ENCODE measurements around the gene EPS15. TPM values are rescaled to one million over a fixed set of nuclear protein-coding genes. Genes with fewer than 3 reads are reported as not detected.
A peak's percentile ranks its signal among the peaks of the same experiment; 100 is the strongest.

EPS15 gene
- total RNA-seq, 5 donors from 2014 or later (not counting 1 experiment from before 2014, with no cell fraction given) = 61.0 to 76.1 (median 75.2) TPM

DNA sequence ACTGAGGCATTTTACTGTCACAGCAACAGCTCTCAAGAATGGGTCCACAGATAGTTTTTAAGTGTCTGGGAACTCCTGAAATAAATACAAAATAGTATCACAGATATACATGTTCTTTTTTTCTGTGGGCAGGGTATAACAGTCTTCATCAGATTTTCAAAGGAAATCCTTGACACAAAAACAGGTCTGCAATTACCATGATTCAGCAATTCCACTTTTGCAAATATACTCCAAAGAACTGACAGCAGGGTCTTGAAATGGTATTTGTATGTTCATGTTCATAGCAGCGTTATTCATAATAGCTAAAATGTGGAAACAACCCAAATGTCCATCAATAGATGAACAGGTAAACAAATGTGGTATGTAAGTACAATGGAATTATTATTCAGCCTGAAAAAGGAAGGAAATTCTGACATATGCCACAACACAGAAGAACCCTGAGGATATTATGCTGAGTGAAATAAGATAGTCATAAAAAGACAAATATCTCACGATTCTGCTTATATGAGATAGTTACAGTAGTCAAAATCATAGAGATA lies 85.0 kb downstream of the EPS15 start:
- H3K9me3 ChIP-seq = no peaks in the 10 kb centered on the region
- H3K27ac ChIP-seq (ENCODE audit: low read length) = peak overlapping the region; percentile 28
- peaks cover 12 to 20% of the 10 kb centered on the region in 2 experiments for H3K4me1 ChIP-seq (ENCODE audit: control insufficient read depth in 1 of 2, extremely low read depth in 1 of 2, insufficient read depth in 2 of 2, low read length in 2 of 2)
- H3K36me3 ChIP-seq (ENCODE audit: control insufficient read depth in 2 of 2, extremely low read depth in 1 of 2, insufficient read depth in 1 of 2, low read length in 1 of 2) = peaks cover 0 to 13% of the 10 kb centered on the region in 2 donors
- H3K27me3 ChIP-seq (replicated peaks in 1 of 2; ENCODE audit: control insufficient read depth in 2 of 2, extremely low read depth in 1 of 2, insufficient read depth in 2 of 2, low read length in 1 of 2) = no peaks in the 10 kb centered on the region
- CTCF ChIA-PET = interaction anchor here in 1 of 2 donors (0.6 kb wide), 1 partner anchor 1245 kb away, joined by 3 read pairs; no protein-coding TSS in a partner anchor
- H3K9me3 Mint-ChIP-seq = no peaks in the 10 kb centered on the region
- H3K4me3 Mint-ChIP-seq = peak overlapping the region; percentile 24 to 38 (median 28)
- H3K36me3 Mint-ChIP-seq = peaks cover 40% of the 10 kb centered on the region
- DNase-seq = no peak
- no peaks in the 10 kb centered on the region for H3K27me3 Mint-ChIP-seq
- H3K4me3 ChIP-seq (ENCODE audit: control insufficient read depth in 1 of 2, extremely low read depth in 1 of 2, low read length in 1 of 2) = no peak overlapping the region
- peaks cover 38 to 47% (median 39%) of the 10 kb centered on the region in 3 donors for H3K4me1 Mint-ChIP-seq
- POLR2A ChIA-PET = no interaction called here
- no CpG with 5 or more reads among the region's 2 CpGs for WGBS (ENCODE audit: insufficient coverage)
- H3K27ac Mint-ChIP-seq = peak overlapping the region; percentile 80 to 87
- ATAC-seq (replicated peaks in 1 of 4) = no peak

DNA sequence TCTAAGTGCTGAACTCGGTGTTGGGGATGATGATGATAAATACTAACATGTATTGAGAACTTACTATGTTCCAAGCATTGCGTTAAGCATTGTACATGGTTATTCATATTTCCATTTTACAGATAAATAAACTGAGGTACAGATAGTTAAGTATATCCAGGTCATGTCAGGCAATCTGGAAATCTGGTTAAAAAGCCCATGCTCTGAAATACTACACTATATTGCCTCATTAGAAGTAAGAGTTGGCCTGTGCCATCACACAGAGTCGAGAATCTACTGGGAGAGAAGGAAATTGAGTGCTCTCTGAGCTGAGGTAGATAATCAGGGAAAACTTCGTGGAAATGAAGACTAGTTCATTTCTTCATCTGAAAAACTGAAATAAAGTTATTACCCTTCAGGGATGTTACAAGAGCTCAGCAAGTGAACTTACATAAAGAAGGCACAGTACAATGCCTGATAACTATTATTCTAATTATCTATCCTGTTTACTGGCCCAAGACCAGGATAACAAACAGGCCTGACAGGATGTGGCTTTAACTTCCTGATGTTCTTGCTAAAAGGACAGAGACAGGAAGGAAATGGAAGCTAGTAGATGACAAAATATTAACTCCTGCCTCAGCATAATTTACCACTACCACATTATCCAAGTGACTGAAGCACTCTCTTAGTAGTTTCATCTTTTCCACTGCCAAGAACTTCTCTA lies 85.6 kb downstream of the EPS15 start:
- WGBS (ENCODE audit: insufficient coverage) = no CpG with 5 or more reads among the region's 4 CpGs
- Mint-ChIP-seq H3K27ac (peak overlapping the region; percentile 80 to 87), H3K4me3 (peak overlapping the region; percentile 24 to 38 (median 28)), H3K27me3 (no peaks in the 10 kb centered on the region), H3K4me1 (peaks cover 33 to 42% (median 39%) of the 10 kb centered on the region in 3 donors), H3K9me3 (no peaks in the 10 kb centered on the region), H3K36me3 (peaks cover 40% of the 10 kb centered on the region)
- peaks cover 0 to 11% of the 10 kb centered on the region in 2 donors for H3K36me3 ChIP-seq (ENCODE audit: control insufficient read depth in 2 of 2, extremely low read depth in 1 of 2, insufficient read depth in 1 of 2, low read length in 1 of 2)
- ChIA-PET POLR2A (interaction anchor here in 1 of 2 donors (0.7 kb wide), 1 partner anchor 330 kb away, joined by 3 read pairs; no protein-coding TSS in a partner anchor), CTCF (interaction anchor here in 1 of 2 donors (0.6 kb wide), 1 partner anchor 1245 kb away, joined by 3 read pairs; no protein-coding TSS in a partner anchor)
- H3K27ac ChIP-seq (ENCODE audit: low read length) = peak overlapping the region; percentile 28
- peak in 1 of 35 experiments; percentile 21 for DNase-seq
- no peaks in the 10 kb centered on the region for H3K27me3 ChIP-seq (replicated peaks in 1 of 2; ENCODE audit: control insufficient read depth in 2 of 2, extremely low read depth in 1 of 2, insufficient read depth in 2 of 2, low read length in 1 of 2)
- no peaks in the 10 kb centered on the region for H3K9me3 ChIP-seq
- ATAC-seq (replicated peaks in 1 of 4) = peak in 2 of 4 experiments; percentile 23 to 30
- no peak overlapping the region for H3K4me3 ChIP-seq (ENCODE audit: control insufficient read depth in 1 of 2, extremely low read depth in 1 of 2, low read length in 1 of 2)
- H3K4me1 ChIP-seq (ENCODE audit: control insufficient read depth in 1 of 2, extremely low read depth in 1 of 2, insufficient read depth in 2 of 2, low read length in 2 of 2) = peaks cover 12 to 20% of the 10 kb centered on the region in 2 experiments

- ChIA-PET POLR2A (interaction anchor here in 1 of 2 donors (0.7 kb wide), 1 partner anchor 692 kb away, joined by 3 read pairs; no protein-coding TSS in a partner anchor), CTCF (interaction anchor here in 1 of 2 donors (0.9 kb wide), 1 partner anchor 103 kb away, joined by 4 read pairs; no protein-coding TSS in a partner anchor)
- peaks cover 33 to 45% (median 39%) of the 10 kb centered on the region in 3 donors for H3K4me1 Mint-ChIP-seq
- no peak for ATAC-seq (replicated peaks in 1 of 4)
- H3K36me3 Mint-ChIP-seq = peaks cover 53% of the 10 kb centered on the region
- no peak for DNase-seq
- no peaks in the 10 kb centered on the region for H3K27me3 Mint-ChIP-seq
- Histone ChIP-seq H3K9me3 (no peaks in the 10 kb centered on the region), H3K4me3 (ENCODE audit: control insufficient read depth in 1 of 2, extremely low read depth in 1 of 2, low read length in 1 of 2) (no peak overlapping the region), H3K4me1 (ENCODE audit: control insufficient read depth in 1 of 2, extremely low read depth in 1 of 2, insufficient read depth in 2 of 2, low read length in 2 of 2) (peaks cover 12 to 20% of the 10 kb centered on the region in 2 experiments), H3K27ac (ENCODE audit: low read length) (no peak overlapping the region), H3K36me3 (ENCODE audit: control insufficient read depth in 2 of 2, extremely low read depth in 1 of 2, insufficient read depth in 1 of 2, low read length in 1 of 2) (peaks cover 0 to 20% of the 10 kb centered on the region in 2 donors), H3K27me3 (replicated peaks in 1 of 2; ENCODE audit: control insufficient read depth in 2 of 2, extremely low read depth in 1 of 2, insufficient read depth in 2 of 2, low read length in 1 of 2) (no peaks in the 10 kb centered on the region)
- H3K4me3 Mint-ChIP-seq = no peak overlapping the region
- peaks cover 0 to 12% (median 6%) of the 10 kb centered on the region in 3 donors for H3K9me3 Mint-ChIP-seq
- H3K27ac Mint-ChIP-seq = peak overlapping the region in 1 of 2 donors; percentile 36
Measured at GRCh38 chr1:51432146-51432545, 86.9 kb downstream of the EPS15 start.

GRCh38 chr1:51427438-51427837 lies 91.6 kb downstream of the EPS15 start:
- Mint-ChIP-seq H3K4me1 (peaks cover 7 to 27% (median 22%) of the 10 kb centered on the region in 3 donors), H3K27me3 (no peaks in the 10 kb centered on the region), H3K36me3 (peaks cover 55% of the 10 kb centered on the region), H3K9me3 (peaks cover 0 to 12% (median 6%) of the 10 kb centered on the region in 3 donors), H3K27ac (no peak overlapping the region), H3K4me3 (no peak overlapping the region)
- peaks cover 0 to 17% of the 10 kb centered on the region in 2 donors for H3K36me3 ChIP-seq (ENCODE audit: control insufficient read depth in 2 of 2, extremely low read depth in 1 of 2, insufficient read depth in 1 of 2, low read length in 1 of 2)
- H3K27ac ChIP-seq (ENCODE audit: low read length) = no peak overlapping the region
- no peaks in the 10 kb centered on the region for H3K27me3 ChIP-seq (replicated peaks in 1 of 2; ENCODE audit: control insufficient read depth in 2 of 2, extremely low read depth in 1 of 2, insufficient read depth in 2 of 2, low read length in 1 of 2)
- CTCF ChIA-PET = no interaction called here
- POLR2A ChIA-PET = no interaction called here
- no peak for ATAC-seq (replicated peaks in 1 of 4)
- WGBS (ENCODE audit: insufficient coverage) = no CpG with 5 or more reads among the region's 1 CpG
- H3K9me3 ChIP-seq = no peaks in the 10 kb centered on the region
- DNase-seq = no peak
- H3K4me3 ChIP-seq (ENCODE audit: control insufficient read depth in 1 of 2, extremely low read depth in 1 of 2, low read length in 1 of 2) = no peak overlapping the region
- peaks cover 2 to 14% of the 10 kb centered on the region in 2 experiments for H3K4me1 ChIP-seq (ENCODE audit: control insufficient read depth in 1 of 2, extremely low read depth in 1 of 2, insufficient read depth in 2 of 2, low read length in 2 of 2)

DNA sequence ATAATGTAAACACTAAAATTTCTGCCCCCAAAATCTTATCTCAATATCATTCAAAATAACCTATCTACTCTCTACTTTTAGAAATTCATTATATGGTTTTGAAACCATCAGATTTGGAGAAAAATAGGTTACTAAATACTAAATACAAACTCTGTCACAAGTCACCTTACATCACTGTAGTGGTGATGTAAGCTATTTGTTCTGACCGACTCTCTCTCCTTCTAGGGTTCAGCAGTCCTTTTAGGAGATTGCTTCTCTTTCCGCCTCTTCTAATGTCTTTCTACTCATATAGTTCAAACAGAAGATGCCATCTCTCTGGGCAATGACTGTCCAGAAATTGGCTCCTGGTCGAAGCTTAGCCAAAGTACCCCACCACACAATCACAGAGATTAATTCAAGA lies 93.1 kb downstream of the EPS15 start:
- Mint-ChIP-seq H3K9me3 (peaks cover 0 to 12% (median 6%) of the 10 kb centered on the region in 3 donors), H3K36me3 (peaks cover 62% of the 10 kb centered on the region), H3K27ac (no peak overlapping the region), H3K27me3 (no peaks in the 10 kb centered on the region), H3K4me3 (no peak overlapping the region), H3K4me1 (peaks cover 10 to 25% (median 21%) of the 10 kb centered on the region in 3 donors)
- CTCF ChIA-PET = no interaction called here
- no peaks in the 10 kb centered on the region for H3K27me3 ChIP-seq (replicated peaks in 1 of 2; ENCODE audit: control insufficient read depth in 2 of 2, extremely low read depth in 1 of 2, insufficient read depth in 2 of 2, low read length in 1 of 2)
- POLR2A ChIA-PET = interaction anchor here in 1 of 2 donors (0.6 kb wide), 1 partner anchor 52 kb away, joined by 3 read pairs; no protein-coding TSS in a partner anchor
- no peak overlapping the region for H3K27ac ChIP-seq (ENCODE audit: low read length)
- H3K9me3 ChIP-seq = no peaks in the 10 kb centered on the region
- no peak for ATAC-seq (replicated peaks in 1 of 4)
- no peak for DNase-seq
- no peak overlapping the region for H3K4me3 ChIP-seq (ENCODE audit: control insufficient read depth in 1 of 2, extremely low read depth in 1 of 2, low read length in 1 of 2)
- H3K4me1 ChIP-seq (ENCODE audit: control insufficient read depth in 1 of 2, extremely low read depth in 1 of 2, insufficient read depth in 2 of 2, low read length in 2 of 2) = peaks cover 2 to 10% of the 10 kb centered on the region in 2 experiments
- H3K36me3 ChIP-seq (ENCODE audit: control insufficient read depth in 2 of 2, extremely low read depth in 1 of 2, insufficient read depth in 1 of 2, low read length in 1 of 2) = peaks cover 0 to 17% of the 10 kb centered on the region in 2 donors
- no CpG with 5 or more reads among the region's 3 CpGs for WGBS (ENCODE audit: insufficient coverage)

DNA sequence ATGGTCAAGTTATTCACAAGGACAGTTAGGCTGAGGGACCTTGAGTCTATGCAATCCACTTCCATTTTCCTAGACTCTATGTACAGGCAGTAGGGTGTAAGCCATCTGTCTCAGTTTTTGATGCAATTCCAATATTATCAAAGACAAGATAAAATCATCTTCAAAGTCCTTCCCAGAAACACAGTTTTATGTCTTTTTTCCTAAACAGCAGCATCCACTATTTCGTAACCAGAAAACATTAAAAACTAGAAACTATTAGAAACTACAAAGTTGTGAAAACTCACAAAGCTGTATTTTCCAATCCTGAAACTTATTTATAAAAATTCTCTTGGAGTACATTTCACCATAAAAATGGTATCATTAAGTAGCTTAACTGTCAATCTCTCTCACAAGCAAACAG lies 93.8 kb downstream of the EPS15 start:
- H3K4me3 ChIP-seq (ENCODE audit: control insufficient read depth in 1 of 2, extremely low read depth in 1 of 2, low read length in 1 of 2) = no peak overlapping the region
- no peak overlapping the region for H3K27ac ChIP-seq (ENCODE audit: low read length)
- H3K9me3 ChIP-seq = no peaks in the 10 kb centered on the region
- no CpG with 5 or more reads among the region's 1 CpG for WGBS (ENCODE audit: insufficient coverage)
- Mint-ChIP-seq H3K27me3 (no peaks in the 10 kb centered on the region), H3K4me1 (peaks cover 14 to 25% (median 20%) of the 10 kb centered on the region in 3 donors), H3K4me3 (no peak overlapping the region), H3K27ac (no peak overlapping the region), H3K9me3 (peaks cover 0 to 12% (median 6%) of the 10 kb centered on the region in 3 donors), H3K36me3 (peaks cover 69% of the 10 kb centered on the region)
- POLR2A ChIA-PET = no interaction called here
- CTCF ChIA-PET = no interaction called here
- H3K27me3 ChIP-seq (replicated peaks in 1 of 2; ENCODE audit: control insufficient read depth in 2 of 2, extremely low read depth in 1 of 2, insufficient read depth in 2 of 2, low read length in 1 of 2) = no peaks in the 10 kb centered on the region
- DNase-seq (no peak), ATAC-seq (replicated peaks in 1 of 4) (no peak)
- H3K36me3 ChIP-seq (ENCODE audit: control insufficient read depth in 2 of 2, extremely low read depth in 1 of 2, insufficient read depth in 1 of 2, low read length in 1 of 2) = peaks cover 0 to 21% of the 10 kb centered on the region in 2 donors
- H3K4me1 ChIP-seq (ENCODE audit: control insufficient read depth in 1 of 2, extremely low read depth in 1 of 2, insufficient read depth in 2 of 2, low read length in 2 of 2) = peaks cover under 1 to 5% of the 10 kb centered on the region in 2 experiments

All from T-cell (primary cell).